ENCODE results near the gene ZNRF3. TPM values are rescaled to one million over a fixed set of nuclear protein-coding genes. Genes with fewer than 3 reads are reported as not detected.
A peak's percentile ranks its signal among the peaks of the same experiment; 100 is the strongest.

The ZNRF3 gene
- total RNA-seq, 4 donors from 2014 or later: 6.1 to 23.2 (median 12.0) TPM

- intact Hi-C loops (cut with DNase I; ENCODE audit: low total_unique reads): no loop called here
- no peaks in the 10 kb centered on the region for H3K9me3 ChIP-seq
- TF ChIP-seq, protein P1, sequence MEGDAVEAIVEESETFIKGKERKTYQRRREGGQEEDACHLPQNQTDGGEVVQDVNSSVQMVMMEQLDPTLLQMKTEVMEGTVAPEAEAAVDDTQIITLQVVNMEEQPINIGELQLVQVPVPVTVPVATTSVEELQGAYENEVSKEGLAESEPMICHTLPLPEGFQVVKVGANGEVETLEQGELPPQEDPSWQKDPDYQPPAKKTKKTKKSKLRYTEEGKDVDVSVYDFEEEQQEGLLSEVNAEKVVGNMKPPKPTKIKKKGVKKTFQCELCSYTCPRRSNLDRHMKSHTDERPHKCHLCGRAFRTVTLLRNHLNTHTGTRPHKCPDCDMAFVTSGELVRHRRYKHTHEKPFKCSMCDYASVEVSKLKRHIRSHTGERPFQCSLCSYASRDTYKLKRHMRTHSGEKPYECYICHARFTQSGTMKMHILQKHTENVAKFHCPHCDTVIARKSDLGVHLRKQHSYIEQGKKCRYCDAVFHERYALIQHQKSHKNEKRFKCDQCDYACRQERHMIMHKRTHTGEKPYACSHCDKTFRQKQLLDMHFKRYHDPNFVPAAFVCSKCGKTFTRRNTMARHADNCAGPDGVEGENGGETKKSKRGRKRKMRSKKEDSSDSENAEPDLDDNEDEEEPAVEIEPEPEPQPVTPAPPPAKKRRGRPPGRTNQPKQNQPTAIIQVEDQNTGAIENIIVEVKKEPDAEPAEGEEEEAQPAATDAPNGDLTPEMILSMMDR (IDR thresholded peaks at IDR 0.05): no peak
- no peak for TF ChIP-seq POLR2A (IDR thresholded peaks at IDR 0.05)
- no peak overlapping the region for H3K4me3 ChIP-seq
- H3K27ac ChIP-seq: no peak overlapping the region
- DNase-seq: no peak
- H3K4me1 ChIP-seq: peaks cover 0 to 5% of the 10 kb centered on the region in 2 donors
- H3K36me3 ChIP-seq: no peaks in the 10 kb centered on the region
- no peaks in the 10 kb centered on the region for H3K27me3 ChIP-seq
Measured at GRCh38 chr22:28983788-28984441, 100.5 kb downstream of the ZNRF3 start.

DNA sequence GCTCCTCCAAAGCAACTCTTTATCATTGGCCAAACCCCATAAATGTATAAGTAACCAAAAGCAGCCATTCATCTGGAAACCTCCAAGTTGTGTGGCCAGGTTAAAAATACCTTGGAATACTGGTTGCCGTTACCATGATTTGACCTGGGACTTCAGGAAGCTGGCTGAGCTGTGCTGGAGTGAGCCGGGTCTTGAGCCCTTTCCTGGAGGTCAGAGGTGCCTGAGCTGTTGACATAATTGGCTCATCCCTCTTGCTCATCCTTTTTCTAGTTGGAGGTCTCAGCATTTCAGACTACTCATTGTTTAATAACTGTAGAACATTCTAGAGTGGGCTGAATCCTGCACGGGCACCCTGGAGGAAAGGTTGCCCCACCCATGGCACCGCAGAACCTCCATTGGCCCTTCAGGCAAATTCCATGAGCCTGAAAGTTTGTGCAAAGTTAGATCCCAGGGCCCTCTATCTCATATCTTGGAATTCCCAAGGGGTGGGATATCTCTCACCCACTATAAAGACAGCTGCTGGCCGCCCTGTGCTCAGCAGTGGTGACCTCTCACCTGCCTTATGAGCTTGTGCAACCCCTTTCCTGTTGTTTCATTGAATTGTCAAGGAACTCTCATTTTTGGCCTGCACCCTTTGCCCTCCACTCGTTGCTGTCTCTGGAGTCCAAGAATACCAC lies 101.2 kb downstream of the ZNRF3 start:
- Histone ChIP-seq H3K27ac (no peak overlapping the region), H3K4me1 (peaks cover 0 to under 1% of the 10 kb centered on the region in 2 donors), H3K9me3 (no peaks in the 10 kb centered on the region), H3K4me3 (no peak overlapping the region), H3K36me3 (no peaks in the 10 kb centered on the region), H3K27me3 (no peaks in the 10 kb centered on the region)
- intact Hi-C loops (cut with DNase I; ENCODE audit: low total_unique reads): no loop called here
- TF ChIP-seq, protein P1 (IDR thresholded peaks at IDR 0.05): no peak
- TF ChIP-seq POLR2A (IDR thresholded peaks at IDR 0.05): no peak
- no peak for DNase-seq

DNA sequence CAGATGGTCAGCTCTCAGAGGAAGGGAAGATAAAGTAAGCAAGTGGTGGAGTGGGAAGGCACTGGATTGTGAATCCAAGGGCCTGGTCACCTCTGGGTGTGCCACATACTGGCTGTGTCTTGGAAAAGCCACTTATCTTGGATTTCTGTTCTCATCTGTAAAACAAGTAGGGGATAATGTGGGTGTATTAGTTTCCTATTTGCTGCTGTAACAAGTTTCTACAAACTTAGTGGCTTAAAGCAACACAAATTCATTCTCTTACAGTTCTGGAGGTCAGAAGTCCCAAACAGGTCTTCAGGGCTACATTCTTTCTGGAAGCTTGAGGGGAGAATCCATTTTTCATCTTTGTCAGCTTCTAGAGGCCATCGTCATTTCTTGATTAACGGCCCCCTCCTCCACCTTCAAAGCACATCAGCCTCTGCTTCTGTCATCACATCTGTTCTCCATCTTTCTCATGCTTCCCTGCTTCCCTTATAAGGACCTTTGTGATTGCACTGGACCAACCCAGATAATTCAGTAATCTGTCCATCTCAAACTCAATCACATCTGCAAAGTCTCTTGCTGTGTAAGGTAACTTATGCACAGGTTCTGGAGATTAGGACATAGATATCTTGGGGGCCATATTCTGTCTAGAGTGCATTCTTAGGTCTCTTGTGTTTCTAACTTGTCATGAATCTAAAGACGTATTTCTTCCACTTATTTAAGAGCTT lies 102.4 kb downstream of the ZNRF3 start:
- no peak for DNase-seq
- no peak overlapping the region for H3K4me3 ChIP-seq
- H3K36me3 ChIP-seq: no peaks in the 10 kb centered on the region
- no peaks in the 10 kb centered on the region for H3K4me1 ChIP-seq
- H3K27ac ChIP-seq: no peak overlapping the region
- H3K9me3 ChIP-seq: no peaks in the 10 kb centered on the region
- no peaks in the 10 kb centered on the region for H3K27me3 ChIP-seq
- intact Hi-C loops (cut with DNase I; ENCODE audit: low total_unique reads): no loop called here
- TF ChIP-seq POLR2A (IDR thresholded peaks at IDR 0.05): no peak
- TF ChIP-seq, protein P1 (IDR thresholded peaks at IDR 0.05): no peak

DNA sequence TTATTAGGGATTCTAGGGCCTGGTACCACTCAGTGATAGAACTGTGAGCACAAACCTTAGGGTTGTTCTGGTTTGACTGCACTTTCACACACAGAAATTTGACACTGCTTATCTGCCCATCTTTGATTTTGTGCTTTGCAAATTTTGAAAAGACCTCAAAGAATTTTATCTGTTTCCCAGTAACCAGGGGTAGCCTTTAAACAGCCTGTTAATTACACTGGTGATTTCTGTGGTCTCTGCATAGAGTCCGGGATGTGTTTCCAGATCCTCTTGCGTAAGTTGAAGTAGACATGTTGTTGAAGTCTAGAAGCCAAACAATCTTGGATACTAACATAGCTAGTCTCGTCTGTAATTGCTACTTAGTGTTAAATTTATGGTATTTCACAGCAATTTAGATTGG lies 103.0 kb downstream of the ZNRF3 start:
- TF ChIP-seq POLR2A (IDR thresholded peaks at IDR 0.05): no peak
- TF ChIP-seq, protein P1 (IDR thresholded peaks at IDR 0.05): no peak
- no peaks in the 10 kb centered on the region for H3K9me3 ChIP-seq
- intact Hi-C loops (cut with DNase I; ENCODE audit: low total_unique reads): no loop called here
- no peaks in the 10 kb centered on the region for H3K4me1 ChIP-seq
- H3K27me3 ChIP-seq: no peaks in the 10 kb centered on the region
- no peak overlapping the region for H3K4me3 ChIP-seq
- no peaks in the 10 kb centered on the region for H3K36me3 ChIP-seq
- no peak for DNase-seq
- H3K27ac ChIP-seq: no peak overlapping the region

GRCh38 chr22:28988457-28988856 lies 105.1 kb downstream of the ZNRF3 start:
- Histone ChIP-seq H3K27ac (peak overlapping the region; percentile 66 to 70), H3K4me1 (no peaks in the 10 kb centered on the region), H3K9me3 (no peaks in the 10 kb centered on the region), H3K27me3 (no peaks in the 10 kb centered on the region), H3K36me3 (no peaks in the 10 kb centered on the region), H3K4me3 (no peak overlapping the region)
- intact Hi-C loops (cut with DNase I; ENCODE audit: low total_unique reads): no loop called here
- TF ChIP-seq POLR2A (IDR thresholded peaks at IDR 0.05): no peak
- TF ChIP-seq, protein P1 (IDR thresholded peaks at IDR 0.05): no peak
- DNase-seq: no peak

Measured in uterus (tissue), 4 donors.